Stimulated activated CD8-positive, alpha-beta memory T cell treated with anti-CD3 and anti-CD28 coated beads, Interleukin-7, amount 100 ng/mL, for 1 hour (primary cell): Measurements from ENCODE around the gene SLC26A11.
"Not testable (repeated sequence)": the region's sequence is repeated elsewhere in the genome, so short reads cannot be mapped to it uniquely, and the experiment has no call there.

Experiments used
- DNase-seq, 2 donors: peaks; one replicate each; pipeline ENCODE4 v3.0.0-alpha.2; 2020; ENCODE audit warnings: low read depth in 2 of 2

Gene SLC26A11

GRCh38 chr17:80260791-80261158 lies 40.5 kb downstream of the SLC26A11 start, which contains the start of gene RNF213:
TSS of gene RNF213 (plus strand) at chr17:80260852. CDS start at chr17:80263682, 2,830 bp downstream.
- peak in 1 of 2 donors; percentile 21 for DNase-seq

- DNase-seq = peak in 1 of 2 donors; percentile 39
Measured at GRCh38 chr17:80261159-80261894, 41.1 kb downstream of the SLC26A11 start.

- DNase-seq = no peak
Measured at GRCh38 chr17:80261895-80262279, 41.7 kb downstream of the SLC26A11 start.

- DNase-seq = no peak
Measured at GRCh38 chr17:80262291-80262690, 42.1 kb downstream of the SLC26A11 start.

- DNase-seq = no peak
Measured at GRCh38 chr17:80262775-80263244, 42.6 kb downstream of the SLC26A11 start.

GRCh38 chr17:80263253-80264204 lies 43.3 kb downstream of the SLC26A11 start:
- peak; percentile 67 to 76 for DNase-seq

GRCh38 chr17:80264205-80265075 lies 44.2 kb downstream of the SLC26A11 start:
- no peak for DNase-seq

- peak in 1 of 2 donors; percentile 50 for DNase-seq
Measured at GRCh38 chr17:80265205-80266068, 45.2 kb downstream of the SLC26A11 start.

- no peak for DNase-seq
Measured at GRCh38 chr17:80267391-80267790, 47.2 kb downstream of the SLC26A11 start.

GRCh38 chr17:80268427-80268826 lies 48.2 kb downstream of the SLC26A11 start:
- no peak for DNase-seq

GRCh38 chr17:80269405-80269807 lies 49.2 kb downstream of the SLC26A11 start:
- DNase-seq = no peak

- DNase-seq = no peak
Measured at GRCh38 chr17:80270104-80270503, 49.9 kb downstream of the SLC26A11 start.

GRCh38 chr17:80270836-80271235 lies 50.6 kb downstream of the SLC26A11 start:
- no peak for DNase-seq

- no peak for DNase-seq
Measured at GRCh38 chr17:80272366-80272765, 52.1 kb downstream of the SLC26A11 start.

- DNase-seq = no peak
Measured at GRCh38 chr17:80274331-80274730, 54.1 kb downstream of the SLC26A11 start.

GRCh38 chr17:80274871-80275449 lies 54.7 kb downstream of the SLC26A11 start:
- no peak for DNase-seq

GRCh38 chr17:80275857-80276256 lies 55.6 kb downstream of the SLC26A11 start:
- DNase-seq = not testable (repeated sequence)

- DNase-seq = no peak
Measured at GRCh38 chr17:80277751-80278671, 57.8 kb downstream of the SLC26A11 start.

- no peak for DNase-seq
Measured at GRCh38 chr17:80279895-80280294, 59.7 kb downstream of the SLC26A11 start.
